Lower lobe of right lung (tissue), 2 donors: Measurements from ENCODE around the gene ABCB8. TPM values are rescaled to one million over a fixed set of nuclear protein-coding genes. Genes with fewer than 3 reads are reported as not detected.
A peak's percentile ranks its signal among the peaks of the same experiment; 100 is the strongest.

Experiments used
- ATAC-seq, 2 donors: fragments of 200-7000 bp; cut with Tn5 transposase; one replicate each; pipeline ENCODE4 v1.9.1; 2020 to 2022; ENCODE audit warnings: mild to moderate bottlenecking in 2 of 2, moderate library complexity in 2 of 2
- DNase-seq: peaks from one replicate; pipeline ENCODE4 v3.0.0-alpha.2; 2020
- H3K27ac ChIP-seq: fragments of 200-600 bp; one replicate; pipeline ENCODE4 v1.8.0; 2022
- H3K27me3 ChIP-seq: fragments of 200-600 bp; one replicate; pipeline ENCODE4 v1.8.0; 2022; ENCODE audit warnings: low read depth
- H3K36me3 ChIP-seq: fragments of 200-600 bp; one replicate; pipeline ENCODE4 v1.8.0; 2022; ENCODE audit warnings: mild to moderate bottlenecking
- H3K4me1 ChIP-seq: fragments of 200-600 bp; one replicate; pipeline ENCODE4 v1.8.0; 2022
- H3K4me3 ChIP-seq: fragments of 200-600 bp; one replicate; pipeline ENCODE4 v1.8.0; 2022; ENCODE audit warnings: mild to moderate bottlenecking
- H3K9me3 ChIP-seq: fragments of 200-600 bp; one replicate; pipeline ENCODE4 v1.8.0; 2022
- CTCF ChIP-seq: fragments of 200-600 bp; IDR thresholded peaks from one replicate; pipeline ENCODE4 v1.8.0; 2022; ENCODE audit warnings: antibody characterized with exemption, mild to moderate bottlenecking
- intact Hi-C: fragments of 100-400 bp; cut with DNase I; formaldehyde crosslinking; loops from one replicate; pipeline ENCODE4 v1.11.0; 2022
- total RNA-seq: library from RNA; stranded (reverse); fragmentation: NEBNext Ultra II Directional; extraction: Animal tissue kit (Norgen Biotek cat#: 25700); gene quantifications from one replicate; pipeline ENCODE4 v1.2.1, GENCODE V29; 2021
- donor health status: DM: no; HTN: yes; CAD: no; lungs with severe emphysema.

The ABCB8 gene
- total RNA-seq, 1 donor from 2014 or later, result 42.4 TPM

GRCh38 chr7:150999001-150999400 lies 29.2 kb upstream of the ABCB8 start:
- Histone ChIP-seq H3K4me3 (no peak overlapping the region), H3K36me3 (peaks cover 4% of the 10 kb centered on the region), H3K4me1 (peaks cover 23% of the 10 kb centered on the region), H3K9me3 (no peaks in the 10 kb centered on the region), H3K27ac (no peak overlapping the region), H3K27me3 (no peaks in the 10 kb centered on the region)
- no peak for TF ChIP-seq CTCF
- DNase-seq (no peak), ATAC-seq (no peak)
- intact Hi-C loops, result no loop called here

- ATAC-seq (no peak), DNase-seq (no peak)
- no peaks in the 10 kb centered on the region for H3K27me3 ChIP-seq
- no peaks in the 10 kb centered on the region for H3K9me3 ChIP-seq
- H3K4me3 ChIP-seq, result no peak overlapping the region
- no peak overlapping the region for H3K27ac ChIP-seq
- TF ChIP-seq CTCF, result no peak
- intact Hi-C loops, result no loop called here
- peaks cover 4% of the 10 kb centered on the region for H3K36me3 ChIP-seq
- peaks cover 16% of the 10 kb centered on the region for H3K4me1 ChIP-seq
Observed at GRCh38 chr7:150999497-151000230, 28.6 kb upstream of the ABCB8 start.

- no peak overlapping the region for H3K27ac ChIP-seq
- H3K4me1 ChIP-seq, result peaks cover 11% of the 10 kb centered on the region
- DNase-seq, result no peak
- H3K36me3 ChIP-seq, result peaks cover 4% of the 10 kb centered on the region
- H3K4me3 ChIP-seq, result no peak overlapping the region
- no peaks in the 10 kb centered on the region for H3K27me3 ChIP-seq
- H3K9me3 ChIP-seq, result no peaks in the 10 kb centered on the region
- intact Hi-C loops, result no loop called here
- no peak for ATAC-seq
- TF ChIP-seq CTCF, result no peak
Observed at GRCh38 chr7:151000897-151001495, 27.3 kb upstream of the ABCB8 start.

GRCh38 chr7:151001546-151001945 lies 26.7 kb upstream of the ABCB8 start:
- ATAC-seq (no peak), DNase-seq (no peak)
- Histone ChIP-seq H3K27ac (no peak overlapping the region), H3K9me3 (no peaks in the 10 kb centered on the region), H3K4me3 (no peak overlapping the region), H3K36me3 (peaks cover 4% of the 10 kb centered on the region), H3K4me1 (peaks cover 13% of the 10 kb centered on the region), H3K27me3 (no peaks in the 10 kb centered on the region)
- intact Hi-C loops, result no loop called here
- no peak for TF ChIP-seq CTCF

GRCh38 chr7:151003572-151003971 lies 24.7 kb upstream of the ABCB8 start:
- DNase-seq (peak; percentile 70), ATAC-seq (peak; percentile 70 to 86)
- H3K36me3 ChIP-seq, result no peaks in the 10 kb centered on the region
- intact Hi-C loops, result no loop called here
- no peaks in the 10 kb centered on the region for H3K27me3 ChIP-seq
- no peaks in the 10 kb centered on the region for H3K9me3 ChIP-seq
- H3K27ac ChIP-seq, result peak overlapping the region; percentile 11
- H3K4me1 ChIP-seq, result peaks cover 25% of the 10 kb centered on the region
- H3K4me3 ChIP-seq, result no peak overlapping the region
- no peak for TF ChIP-seq CTCF
